ENCODE data around the gene FAIM2.

GRCh38 chr12:49939307-49939706, 35.6 kb upstream of the FAIM2 start:
- TF ChIP-seq, protein P1, sequence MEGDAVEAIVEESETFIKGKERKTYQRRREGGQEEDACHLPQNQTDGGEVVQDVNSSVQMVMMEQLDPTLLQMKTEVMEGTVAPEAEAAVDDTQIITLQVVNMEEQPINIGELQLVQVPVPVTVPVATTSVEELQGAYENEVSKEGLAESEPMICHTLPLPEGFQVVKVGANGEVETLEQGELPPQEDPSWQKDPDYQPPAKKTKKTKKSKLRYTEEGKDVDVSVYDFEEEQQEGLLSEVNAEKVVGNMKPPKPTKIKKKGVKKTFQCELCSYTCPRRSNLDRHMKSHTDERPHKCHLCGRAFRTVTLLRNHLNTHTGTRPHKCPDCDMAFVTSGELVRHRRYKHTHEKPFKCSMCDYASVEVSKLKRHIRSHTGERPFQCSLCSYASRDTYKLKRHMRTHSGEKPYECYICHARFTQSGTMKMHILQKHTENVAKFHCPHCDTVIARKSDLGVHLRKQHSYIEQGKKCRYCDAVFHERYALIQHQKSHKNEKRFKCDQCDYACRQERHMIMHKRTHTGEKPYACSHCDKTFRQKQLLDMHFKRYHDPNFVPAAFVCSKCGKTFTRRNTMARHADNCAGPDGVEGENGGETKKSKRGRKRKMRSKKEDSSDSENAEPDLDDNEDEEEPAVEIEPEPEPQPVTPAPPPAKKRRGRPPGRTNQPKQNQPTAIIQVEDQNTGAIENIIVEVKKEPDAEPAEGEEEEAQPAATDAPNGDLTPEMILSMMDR (conservative IDR thresholded peaks at IDR 0.05 in 1 of 2, IDR thresholded peaks at IDR 0.05 in 1 of 2; ENCODE audit: extremely low read depth in 1 of 2, insufficient read depth in 1 of 2, low read depth in 1 of 2, low read length in 2 of 2): no peak
- TF ChIP-seq EZH2 (IDR thresholded peaks at IDR 0.05; ENCODE audit: borderline replicate concordance, low read length): no peak
